Uterus (tissue), 4 donors: ENCODE measurements around the gene ATL3. TPM values are rescaled to one million over a fixed set of nuclear protein-coding genes. Genes with fewer than 3 reads are reported as not detected.

ENCODE experiments used
- DNase-seq, 2 donors: peaks; one replicate each; pipeline ENCODE4 v3.0.0-alpha.2; 2019 to 2020
- H3K27ac ChIP-seq, 2 donors: fragments of 200-600 bp; sonication (generic); 1 replicate in 1 of 2; 2 replicates in 1 of 2; pipeline ENCODE4 v1.5.1; 2016 to 2018
- H3K27me3 ChIP-seq, 2 donors: fragments of 200-600 bp; sonication (generic); one replicate each; pipeline ENCODE4 v1.5.1; 2018 to 2019; ENCODE audit warnings: control low read depth in 1 of 2
- H3K36me3 ChIP-seq, 2 donors: fragments of 200-600 bp; sonication (generic); one replicate each; pipeline ENCODE4 v1.5.1; 2019; ENCODE audit warnings: control low read depth in 1 of 2
- H3K4me1 ChIP-seq, 2 donors: fragments of 200-600 bp; sonication (generic); one replicate each; pipeline ENCODE4 v1.5.1; 2018 to 2019; ENCODE audit warnings: control low read depth in 1 of 2
- H3K4me3 ChIP-seq, 2 donors: fragments of 200-600 bp; sonication (generic); 1 replicate in 1 of 2; 2 replicates in 1 of 2; pipeline ENCODE4 v1.5.1; 2018 to 2019; ENCODE audit warnings: mild to moderate bottlenecking in 1 of 2
- H3K9me3 ChIP-seq, 2 donors: fragments of 200-600 bp; sonication (generic); one replicate each; pipeline ENCODE4 v1.5.1; 2019; ENCODE audit warnings: control low read depth in 1 of 2
- POLR2A ChIP-seq, 2 donors: fragments of 450-650 bp; IDR thresholded peaks; one replicate each; pipeline ENCODE4 v1.6.1; 2016; ENCODE audit warnings: antibody characterized with exemption in 2 of 2, mild to moderate bottlenecking in 1 of 2, moderate library complexity in 1 of 2
- intact Hi-C: fragments of 100-400 bp; cut with DNase I; formaldehyde crosslinking; loops from one replicate; pipeline ENCODE4 v1.15.1; 2023; ENCODE audit warnings: low total_unique reads
- total RNA-seq, 4 donors: library from RNA; depleted of rRNA in 3 of 4; stranded (reverse); fragments of >200 nt in 3 of 4; gene quantifications; one replicate each; pipeline versions ENCODE4 v1.1.0 to v1.2.4, GENCODE V29; 2014 to 2023
- TF ChIP-seq, protein P1 (sequence below), 4 experiments: fragments of 200-600 bp in 2 of 4; fragments of 450-650 bp in 2 of 4; sonication (generic) in 2 of 4; IDR thresholded peaks; one replicate each; pipeline ENCODE4 v1.5.1; 2016 to 2019; ENCODE audit warnings: antibody characterized with exemption in 4 of 4, mild to moderate bottlenecking in 2 of 4, moderate library complexity in 1 of 4
- donor health status: DM: yes; HTN: yes; CAD: no.

Gene ATL3
- total RNA-seq, 4 donors from 2014 or later, result 49.4 to 158 (median 87.6) TPM

DNA sequence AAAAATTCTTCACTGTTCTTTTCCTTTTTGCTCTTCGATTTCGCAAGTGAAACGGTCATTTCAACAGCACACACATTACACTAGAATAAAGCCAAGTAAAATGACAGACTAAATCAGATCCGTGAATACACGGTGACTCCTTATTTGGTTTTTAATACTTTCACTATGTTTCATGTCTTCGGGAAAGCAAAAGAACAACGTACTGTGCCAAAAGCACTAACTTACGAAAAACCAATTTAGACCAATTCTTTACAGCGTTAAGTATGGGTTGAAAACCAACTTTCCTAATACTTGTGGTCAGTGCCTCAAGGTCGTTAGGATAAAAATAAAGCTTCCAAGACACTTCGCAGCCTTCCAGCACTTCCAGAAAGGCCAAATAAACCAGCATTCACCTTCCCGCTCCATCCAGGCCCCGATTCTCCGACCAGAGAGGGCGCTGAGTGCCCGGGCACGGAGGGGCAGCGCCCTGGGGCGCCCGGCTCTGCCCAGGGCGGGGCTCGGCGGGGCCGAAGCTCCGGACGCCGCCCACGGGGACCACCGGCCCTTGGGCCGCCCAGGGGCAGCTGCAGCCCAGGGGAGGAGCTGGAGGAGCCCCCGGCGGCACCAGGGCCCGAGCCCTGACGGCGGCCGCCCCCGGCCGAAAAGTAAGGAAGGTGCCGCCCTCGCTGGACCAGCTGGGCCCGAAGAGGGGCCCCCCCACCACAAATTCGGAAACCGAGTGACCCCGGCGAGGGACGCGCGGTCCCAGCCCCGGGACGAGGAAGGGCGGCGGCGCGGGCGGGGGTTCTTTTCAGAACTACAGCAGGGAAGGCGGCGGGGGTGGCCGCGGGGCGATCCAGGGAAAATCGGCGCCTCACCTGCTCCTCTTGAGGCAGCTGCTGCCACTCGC lies 499 bp downstream of the ATL3 start:
- DNase-seq, result peak; percentile 56 to 61

DNA sequence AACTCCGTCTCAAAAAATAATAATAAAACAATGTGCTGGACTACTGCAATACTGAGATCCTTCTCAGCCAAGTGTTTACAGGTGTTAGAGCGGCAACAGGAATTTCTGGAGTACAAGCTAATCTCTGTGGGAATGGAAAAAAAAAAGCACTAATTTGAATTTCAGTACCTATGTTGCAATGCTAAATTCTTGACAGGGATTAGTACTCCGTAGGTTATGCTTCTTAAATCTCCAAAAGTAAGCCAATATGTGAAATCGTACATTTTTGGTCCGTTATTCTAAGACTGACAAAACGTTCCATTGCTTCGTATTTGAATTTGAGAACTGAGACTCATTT lies 1.1 kb downstream of the ATL3 start:
- intact Hi-C loops, result no loop called here
- TF ChIP-seq, protein P1, sequence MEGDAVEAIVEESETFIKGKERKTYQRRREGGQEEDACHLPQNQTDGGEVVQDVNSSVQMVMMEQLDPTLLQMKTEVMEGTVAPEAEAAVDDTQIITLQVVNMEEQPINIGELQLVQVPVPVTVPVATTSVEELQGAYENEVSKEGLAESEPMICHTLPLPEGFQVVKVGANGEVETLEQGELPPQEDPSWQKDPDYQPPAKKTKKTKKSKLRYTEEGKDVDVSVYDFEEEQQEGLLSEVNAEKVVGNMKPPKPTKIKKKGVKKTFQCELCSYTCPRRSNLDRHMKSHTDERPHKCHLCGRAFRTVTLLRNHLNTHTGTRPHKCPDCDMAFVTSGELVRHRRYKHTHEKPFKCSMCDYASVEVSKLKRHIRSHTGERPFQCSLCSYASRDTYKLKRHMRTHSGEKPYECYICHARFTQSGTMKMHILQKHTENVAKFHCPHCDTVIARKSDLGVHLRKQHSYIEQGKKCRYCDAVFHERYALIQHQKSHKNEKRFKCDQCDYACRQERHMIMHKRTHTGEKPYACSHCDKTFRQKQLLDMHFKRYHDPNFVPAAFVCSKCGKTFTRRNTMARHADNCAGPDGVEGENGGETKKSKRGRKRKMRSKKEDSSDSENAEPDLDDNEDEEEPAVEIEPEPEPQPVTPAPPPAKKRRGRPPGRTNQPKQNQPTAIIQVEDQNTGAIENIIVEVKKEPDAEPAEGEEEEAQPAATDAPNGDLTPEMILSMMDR (IDR thresholded peaks at IDR 0.05), result no peak
- no peak for TF ChIP-seq POLR2A (IDR thresholded peaks at IDR 0.05)
- Histone ChIP-seq H3K27me3 (no peaks in the 10 kb centered on the region), H3K36me3 (no peaks in the 10 kb centered on the region), H3K4me1 (peaks cover 0 to 20% of the 10 kb centered on the region in 2 donors), H3K27ac (peak overlapping the region; percentile 97 to 99), H3K9me3 (no peaks in the 10 kb centered on the region), H3K4me3 (peak overlapping the region; percentile 58 to 80)
- DNase-seq, result no peak

More for the DNA sequence above, 499 bp downstream of the ATL3 start:
- Histone ChIP-seq H3K36me3 (no peaks in the 10 kb centered on the region), H3K27me3 (no peaks in the 10 kb centered on the region), H3K4me3 (peak overlapping the region; percentile 58 to 80), H3K9me3 (no peaks in the 10 kb centered on the region), H3K4me1 (peaks cover 0 to 20% of the 10 kb centered on the region in 2 donors), H3K27ac (peak overlapping the region; percentile 97 to 99)
- TF ChIP-seq POLR2A (IDR thresholded peaks at IDR 0.05), result no peak
- TF ChIP-seq, protein P1 (IDR thresholded peaks at IDR 0.05), result peak; percentile 16 to 56 (median 45)
- intact Hi-C loops, result no loop called here

DNA sequence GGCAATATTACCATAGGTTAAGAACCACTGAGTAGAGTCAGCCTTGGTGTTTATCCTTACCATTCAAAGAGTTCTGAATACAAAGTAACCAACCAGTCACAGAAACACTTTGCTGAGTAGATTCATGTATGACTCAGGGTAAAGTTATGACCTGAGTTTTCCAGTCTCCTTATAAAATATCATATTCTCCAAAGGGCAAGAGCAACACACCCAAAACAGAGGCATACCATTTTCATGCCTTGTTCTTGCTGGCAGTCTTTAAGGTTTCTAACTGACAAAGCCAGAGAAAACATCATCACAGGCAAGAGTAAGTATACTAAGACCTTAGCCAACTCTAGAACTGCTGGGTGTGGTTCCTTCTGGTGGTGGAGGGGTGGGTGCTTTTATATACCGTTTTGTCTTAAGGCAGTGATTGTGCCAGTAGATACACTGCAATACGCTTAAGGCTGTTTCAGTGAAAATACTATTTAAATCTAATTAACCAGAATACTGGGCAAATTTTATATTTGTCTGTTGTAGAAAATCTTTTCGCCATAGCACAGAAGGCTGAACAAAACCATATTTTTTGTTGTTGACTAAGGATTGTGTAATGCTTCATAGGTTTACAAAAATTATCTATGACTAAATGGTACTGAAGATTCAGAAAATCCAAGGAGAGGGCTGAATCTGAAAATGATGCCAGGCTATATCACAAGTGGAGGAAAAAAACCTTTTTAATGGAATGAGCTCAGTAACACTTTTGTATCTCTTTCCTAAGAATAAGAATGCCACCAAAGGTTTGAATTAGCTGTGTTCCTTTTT lies 3.0 kb downstream of the ATL3 start:
- H3K27ac ChIP-seq, result peak overlapping the region; percentile 17 to 99
- H3K4me3 ChIP-seq, result no peak overlapping the region
- peaks cover 0 to 20% of the 10 kb centered on the region in 2 donors for H3K4me1 ChIP-seq

DNA sequence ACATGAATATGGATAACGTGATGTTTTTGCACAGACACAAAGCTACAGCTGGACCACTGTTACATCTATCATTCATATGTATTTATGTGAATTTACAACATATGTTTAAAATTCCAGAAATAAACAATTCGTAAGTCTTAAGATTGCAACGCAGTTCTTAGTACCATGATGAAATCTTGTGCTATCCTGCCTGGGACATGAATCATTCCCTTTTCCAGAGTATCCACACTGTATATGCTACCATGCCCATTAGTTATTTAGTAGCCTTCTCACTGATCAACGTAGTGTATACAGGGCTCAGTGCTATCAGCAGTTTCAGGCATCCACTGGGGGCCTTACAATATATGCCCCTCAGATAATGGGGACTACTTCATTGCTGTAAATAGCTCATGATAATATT lies 4.3 kb downstream of the ATL3 start:
- no peaks in the 10 kb centered on the region for H3K27me3 ChIP-seq
- no peaks in the 10 kb centered on the region for H3K9me3 ChIP-seq
- H3K4me3 ChIP-seq, result no peak overlapping the region
- peaks cover 0 to 20% of the 10 kb centered on the region in 2 donors for H3K4me1 ChIP-seq
- intact Hi-C loops, result no loop called here
- H3K36me3 ChIP-seq, result no peaks in the 10 kb centered on the region
- no peak for DNase-seq
- TF ChIP-seq, protein P1 (IDR thresholded peaks at IDR 0.05), result no peak
- TF ChIP-seq POLR2A (IDR thresholded peaks at IDR 0.05), result no peak
- no peak overlapping the region for H3K27ac ChIP-seq

More for the DNA sequence above, 3.0 kb downstream of the ATL3 start:
- H3K36me3 ChIP-seq, result no peaks in the 10 kb centered on the region
- no peak for TF ChIP-seq POLR2A (IDR thresholded peaks at IDR 0.05)
- TF ChIP-seq, protein P1 (IDR thresholded peaks at IDR 0.05), result no peak
- intact Hi-C loops, result no loop called here
- no peaks in the 10 kb centered on the region for H3K9me3 ChIP-seq
- no peak for DNase-seq
- no peaks in the 10 kb centered on the region for H3K27me3 ChIP-seq

DNA sequence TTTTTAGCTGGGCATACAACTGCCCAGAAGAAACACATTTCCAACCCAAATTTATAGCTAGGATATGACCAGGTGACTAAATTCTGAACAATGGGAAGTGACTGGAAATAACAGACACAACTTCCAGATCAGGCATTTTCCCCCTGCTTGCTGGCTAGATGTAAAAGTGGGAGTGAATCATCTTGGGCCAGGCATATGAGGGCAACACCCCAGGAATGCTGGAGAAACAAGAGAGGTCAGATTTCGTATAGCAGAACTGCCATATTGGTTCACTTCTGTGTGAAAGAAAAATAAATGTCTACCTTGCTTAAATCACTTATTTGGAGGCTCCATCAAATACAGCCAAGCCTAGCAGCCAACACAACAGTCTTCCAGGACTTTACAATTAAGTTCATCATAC lies 7.4 kb downstream of the ATL3 start:
- no peak for TF ChIP-seq POLR2A (IDR thresholded peaks at IDR 0.05)
- TF ChIP-seq, protein P1 (IDR thresholded peaks at IDR 0.05), result no peak
- no peaks in the 10 kb centered on the region for H3K9me3 ChIP-seq
- peaks cover 0 to 14% of the 10 kb centered on the region in 2 donors for H3K4me1 ChIP-seq
- no peak overlapping the region for H3K27ac ChIP-seq
- no peaks in the 10 kb centered on the region for H3K36me3 ChIP-seq
- intact Hi-C loops, result no loop called here
- no peaks in the 10 kb centered on the region for H3K27me3 ChIP-seq
- DNase-seq, result no peak
- no peak overlapping the region for H3K4me3 ChIP-seq
